Measurements from ENCODE around the gene SLC24A3.

DNA sequence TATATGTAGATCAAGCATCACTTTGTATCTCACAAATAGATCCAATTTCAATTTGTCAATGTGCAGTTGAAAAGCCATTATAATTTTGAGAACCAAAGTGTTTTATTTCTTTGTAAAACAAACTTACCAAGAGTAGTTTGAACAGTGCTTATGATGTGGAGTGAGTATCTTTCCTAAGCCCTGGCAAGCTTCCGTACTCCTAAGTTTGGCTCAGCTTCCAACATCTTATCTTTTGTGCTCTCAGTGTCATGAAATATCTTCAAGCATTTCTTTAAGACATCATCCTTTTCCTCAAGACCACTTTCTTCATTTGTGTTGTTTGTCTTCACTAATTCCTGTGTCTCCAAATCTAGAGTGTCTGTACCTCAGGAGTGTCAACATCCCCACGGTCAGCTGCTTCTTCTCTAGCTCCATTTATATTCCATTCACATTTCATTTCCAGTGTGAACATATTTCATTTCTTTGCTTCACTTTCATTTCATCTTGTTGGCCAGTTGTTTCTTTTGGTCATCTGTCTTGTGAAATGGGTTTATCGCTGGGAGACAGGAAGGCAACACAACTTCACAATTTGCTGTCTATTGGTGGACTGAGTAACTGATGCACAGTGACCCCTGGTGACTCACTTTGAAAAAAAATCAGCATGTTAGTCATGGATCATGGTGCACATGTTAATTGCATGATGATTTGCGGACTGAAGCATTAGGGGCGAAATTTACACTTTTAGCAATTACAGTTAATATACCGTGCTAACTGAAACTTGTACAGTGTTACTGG is 36.9 kb downstream of the SLC24A3 start:
- TF ChIP-seq CTCF (IDR thresholded peaks at IDR 0.05; ENCODE audit: low read depth, low read length) = peak; percentile 15
- no peak for TF ChIP-seq POLR2A (IDR thresholded peaks at IDR 0.05; ENCODE audit: extremely low read depth, insufficient read length)

Measured in NB4 (cell line).